ENCODE data around the gene CCDC78.

The CCDC78 gene

GRCh38 chr16:710500-711075 is 15.7 kb downstream of the CCDC78 start:
- DNase-seq (ENCODE audit: low spot score), result no peak

DNA sequence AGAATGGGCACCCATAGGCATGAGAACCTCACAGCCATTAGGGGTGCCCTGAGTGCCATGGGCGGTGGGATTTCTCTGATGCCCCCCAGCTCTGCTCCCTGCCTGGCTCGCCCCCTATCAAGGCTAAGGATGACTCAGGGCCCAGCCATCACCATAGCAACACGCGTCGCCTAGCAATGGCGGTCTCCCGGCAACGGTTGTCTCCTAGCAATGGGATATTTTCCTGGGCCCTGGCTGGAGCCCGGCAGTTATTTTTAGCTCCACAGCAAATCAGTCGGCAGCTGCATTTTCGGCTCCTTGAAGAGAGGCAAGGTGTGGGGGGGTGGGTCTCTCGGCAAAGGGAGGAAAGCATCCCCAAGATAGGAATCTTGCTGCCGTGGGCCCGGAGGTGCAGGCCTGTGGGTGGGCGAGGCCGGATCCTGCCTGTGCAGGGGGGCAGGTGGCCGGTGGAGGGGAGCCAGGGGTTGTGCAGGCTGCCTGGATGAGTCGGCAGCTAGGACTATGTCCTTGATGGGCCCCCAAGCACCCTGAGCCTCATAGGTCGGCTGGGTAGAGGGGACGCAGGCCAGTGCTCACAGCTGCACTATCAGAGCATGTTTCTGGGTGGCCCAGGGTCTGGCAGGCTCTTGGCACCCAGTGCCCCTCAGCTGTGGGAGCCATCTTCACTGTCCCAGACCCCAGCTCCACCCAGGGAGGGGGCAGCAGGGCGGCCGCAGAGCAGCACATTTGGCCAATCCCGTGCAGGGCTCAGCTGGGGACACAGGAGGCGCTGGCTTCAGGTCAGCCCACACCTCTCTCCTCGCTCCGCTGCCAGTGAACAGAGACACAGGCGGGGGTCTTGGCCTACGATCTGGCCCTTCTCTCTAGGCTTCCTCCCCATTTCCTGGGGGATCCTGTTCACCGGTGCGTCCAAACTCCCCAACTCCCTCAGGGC is 16.4 kb downstream of the CCDC78 start:
- DNase-seq (ENCODE audit: low spot score), result no peak

GRCh38 chr16:708959-709358 is 17.3 kb downstream of the CCDC78 start:
- no peak for DNase-seq (ENCODE audit: low spot score)

DNA sequence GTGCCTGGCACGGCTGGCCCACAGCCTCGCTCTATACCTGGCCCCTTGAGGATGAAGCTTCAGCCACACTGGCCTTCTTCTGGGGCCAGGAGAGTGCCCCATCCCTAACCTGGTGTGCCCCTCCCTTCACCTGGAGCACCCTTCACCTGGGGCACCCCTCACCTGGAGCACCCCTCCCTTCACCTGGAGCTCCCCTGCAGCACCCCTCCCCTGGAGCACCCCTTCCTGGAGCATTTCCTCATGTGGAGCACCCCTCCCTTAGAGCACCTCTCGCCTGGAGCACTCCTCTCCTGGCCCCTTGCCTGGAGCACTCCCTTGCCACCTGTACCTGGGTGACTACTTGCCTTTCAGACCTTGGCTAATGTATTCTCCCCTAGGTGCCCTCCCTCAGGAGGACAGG is 18.2 kb downstream of the CCDC78 start:
- no peak for DNase-seq (ENCODE audit: low spot score)

DNA sequence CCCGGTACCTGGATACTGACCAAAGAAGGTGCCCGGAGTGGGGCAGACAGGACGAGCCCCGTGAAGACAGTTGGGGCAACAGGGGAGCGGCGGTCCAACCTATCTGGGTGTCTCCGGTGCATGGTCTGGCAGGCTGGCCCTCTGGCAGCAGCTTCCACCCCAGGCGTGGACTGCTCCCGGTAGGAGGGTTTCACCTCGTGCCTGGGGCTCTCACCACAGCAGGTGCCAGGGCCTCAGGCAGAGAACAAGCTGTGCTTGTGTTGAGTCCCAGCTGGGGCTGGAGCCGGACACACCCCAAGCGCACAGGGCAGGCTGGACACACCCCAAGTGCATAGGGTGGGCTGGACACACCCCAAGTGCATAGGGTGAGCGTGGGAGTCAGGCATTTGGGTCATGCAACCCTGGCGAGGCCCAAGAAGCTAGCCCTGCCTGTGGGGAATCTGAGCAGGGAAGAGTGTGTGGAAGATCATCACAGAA is 19.1 kb downstream of the CCDC78 start:
- peak; percentile 92 for DNase-seq (ENCODE audit: low spot score)

DNA sequence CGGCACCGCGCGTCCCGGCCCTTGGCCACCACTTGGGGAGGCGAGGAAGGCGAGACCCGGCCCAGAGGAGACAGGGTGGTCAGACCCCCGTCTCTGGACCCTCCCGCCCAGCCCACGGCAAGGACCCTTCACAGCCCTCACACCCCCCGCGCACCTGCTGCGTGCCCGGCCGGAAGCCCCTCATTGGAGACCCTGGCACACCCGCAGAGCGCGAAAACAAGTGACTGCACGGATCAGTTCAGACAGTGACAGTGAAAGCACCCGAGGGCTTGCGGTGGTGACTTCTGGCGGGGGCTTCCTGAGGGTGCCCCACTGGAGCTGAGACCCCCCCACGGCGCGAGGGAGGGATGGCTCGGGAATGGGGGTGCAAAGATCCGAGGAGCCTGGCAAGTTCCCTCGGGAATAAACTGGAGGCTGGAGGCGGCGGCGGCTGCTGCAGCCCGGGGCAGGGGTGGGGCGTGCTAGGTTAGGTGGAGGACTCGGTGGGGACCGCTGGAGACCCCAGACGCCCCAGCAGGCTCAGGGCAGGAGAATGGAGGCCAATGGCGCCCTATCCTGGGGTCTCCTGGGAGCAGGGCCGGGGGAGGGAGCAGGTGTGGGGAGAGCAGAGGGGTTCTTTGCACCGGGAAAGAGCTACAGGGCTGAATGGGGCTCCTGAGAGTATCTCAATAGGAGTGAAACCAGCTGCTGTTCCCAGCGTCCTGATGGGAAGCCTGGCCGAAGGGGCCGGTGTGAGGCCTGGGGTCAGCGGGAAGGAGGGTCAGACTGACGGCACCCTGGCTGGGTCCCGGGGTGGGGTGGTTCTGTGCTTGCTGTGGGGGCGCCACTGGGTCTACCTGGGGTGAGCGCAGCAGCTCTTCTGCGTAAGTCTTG is 19.8 kb downstream of the CCDC78 start:
- DNase-seq (ENCODE audit: low spot score), result no peak

DNA sequence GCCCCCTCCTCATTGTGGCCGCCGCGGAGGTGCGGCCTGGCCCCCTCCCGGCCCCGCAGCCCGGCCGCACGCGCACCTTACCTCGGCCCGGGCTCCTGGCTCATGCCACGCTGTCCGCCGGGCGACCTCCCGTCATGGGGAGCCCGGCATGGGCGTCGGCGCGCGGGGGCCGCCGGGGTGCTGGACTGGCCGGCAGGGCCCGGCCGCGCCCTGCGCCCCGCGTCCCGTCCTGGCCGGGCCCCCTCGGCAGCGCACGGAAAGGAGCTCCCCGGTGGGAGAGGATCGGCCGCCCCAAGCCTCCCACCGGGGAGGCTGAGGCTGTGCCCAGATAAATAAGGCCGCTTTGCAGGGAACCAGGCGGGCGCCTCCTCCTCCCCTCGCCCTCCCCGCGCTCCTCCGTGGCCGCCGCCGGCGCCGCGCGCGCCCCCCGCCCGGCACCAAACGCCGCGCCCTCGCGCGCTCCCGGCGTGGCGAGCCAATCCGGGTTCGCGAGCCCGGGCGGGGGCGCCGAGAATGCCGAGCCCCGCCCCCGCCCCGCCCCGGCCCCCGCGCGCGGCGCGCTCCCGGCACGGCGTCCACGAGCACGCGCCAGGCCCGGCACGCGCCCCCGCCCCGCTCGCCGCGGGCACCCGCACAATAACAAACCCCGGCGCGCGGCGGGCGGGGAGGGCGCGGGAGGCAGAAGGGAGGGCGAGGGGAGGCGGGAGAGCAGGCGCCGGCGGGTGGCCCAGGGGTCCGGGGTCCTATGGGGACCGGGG is 20.6 kb downstream of the CCDC78 start, which contains the start of gene FBXL16:
Gene FBXL16, minus strand, starts transcription at position 371 of the 758 bp plus-strand sequence. CDS start 8,396 bp downstream, outside the sequence.
- DNase-seq (ENCODE audit: low spot score), result no peak

GRCh38 chr16:704552-705380 is 21.5 kb downstream of the CCDC78 start:
- no peak for DNase-seq (ENCODE audit: low spot score)

DNA sequence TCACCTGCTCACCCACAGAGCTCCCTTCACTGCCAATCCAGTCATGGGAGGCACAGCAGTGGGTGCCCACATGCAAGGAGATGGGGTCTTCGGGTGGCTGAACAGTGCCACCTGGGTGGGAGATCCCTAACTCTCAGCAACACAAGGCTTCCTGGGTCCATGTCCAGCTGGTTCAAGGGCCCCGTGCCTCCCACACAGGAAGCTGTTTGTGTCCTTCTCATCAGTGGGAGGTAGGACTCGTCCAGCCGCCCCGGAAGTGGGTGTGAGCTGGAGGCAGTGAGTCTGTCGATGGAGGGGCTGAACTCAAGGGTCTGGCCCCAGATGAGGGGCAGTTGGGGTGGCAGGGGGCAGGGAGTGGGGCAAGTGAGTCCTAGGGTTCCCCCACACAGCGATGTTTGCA is 22.2 kb downstream of the CCDC78 start:
- DNase-seq (ENCODE audit: low spot score), result no peak

- DNase-seq (ENCODE audit: low spot score), result no peak
Measured at GRCh38 chr16:703406-703805, 22.8 kb downstream of the CCDC78 start.

DNA sequence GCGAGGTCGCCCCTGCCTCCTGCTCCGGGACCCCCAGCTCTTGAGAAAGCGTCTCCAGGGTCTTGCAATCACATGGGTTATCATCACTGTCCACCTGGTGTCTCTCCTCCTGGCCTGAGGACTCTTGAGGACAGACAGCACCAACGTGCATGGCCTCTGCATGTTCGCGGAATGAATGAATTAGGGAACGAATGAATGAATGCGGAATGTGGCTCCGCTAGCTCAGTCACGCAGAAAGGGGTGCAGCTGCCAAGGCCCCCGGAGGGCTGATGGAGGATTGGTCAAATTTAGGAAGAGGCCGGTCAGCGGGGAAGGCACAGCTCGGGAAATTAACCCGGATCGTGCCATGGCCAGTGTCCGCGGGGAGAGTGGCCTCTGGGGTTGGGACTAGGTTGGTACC is 23.9 kb downstream of the CCDC78 start:
- no peak for DNase-seq (ENCODE audit: low spot score)

DNA sequence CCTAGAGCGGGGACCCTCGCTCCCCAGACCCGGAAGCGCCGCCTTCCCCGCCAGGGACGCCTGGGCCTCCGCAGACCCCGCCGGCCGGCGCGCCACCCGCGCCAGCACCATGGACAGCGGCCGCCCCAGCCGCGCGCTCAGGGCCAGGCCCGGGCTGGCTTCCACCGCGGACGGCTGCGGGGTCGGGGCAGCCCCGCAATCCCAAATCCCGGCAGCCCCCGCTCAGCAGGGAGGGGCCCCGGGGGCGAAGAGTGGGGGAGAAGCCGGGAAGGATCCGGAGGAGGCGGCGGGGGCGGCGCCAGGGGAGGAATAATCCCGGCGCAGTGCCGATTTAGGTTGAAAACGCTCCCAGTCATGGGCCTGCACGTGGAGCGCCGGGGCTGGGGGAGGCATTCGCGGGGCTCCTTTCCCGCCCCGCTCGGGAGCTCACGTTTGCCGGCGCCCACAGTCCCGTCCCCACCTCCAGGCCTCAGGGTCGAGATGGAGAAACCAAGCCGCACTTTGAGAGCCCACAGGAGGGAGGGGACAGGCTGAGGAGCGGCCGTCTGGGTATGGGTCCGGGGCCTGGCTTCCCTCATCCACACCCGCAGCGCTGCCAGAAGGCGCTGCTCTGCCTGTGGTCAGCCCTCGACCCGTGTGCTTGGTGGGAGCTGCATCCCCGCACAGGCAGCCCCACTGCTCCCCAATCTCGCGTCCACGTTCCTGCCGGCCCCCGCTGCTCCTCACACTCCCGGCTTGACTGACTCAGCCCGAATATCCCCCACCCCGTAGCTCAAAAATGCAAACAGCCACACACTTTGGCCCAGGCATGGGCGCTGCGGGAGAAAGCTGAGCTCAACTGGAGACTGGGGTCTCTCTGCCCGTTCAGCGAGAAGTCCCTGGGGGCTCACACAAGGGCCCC is 25.3 kb downstream of the CCDC78 start:
- DNase-seq (ENCODE audit: low spot score), result no peak

GRCh38 chr16:698911-699671 is 27.2 kb downstream of the CCDC78 start:
- DNase-seq (ENCODE audit: low spot score), result no peak

GRCh38 chr16:695355-696089 is 30.7 kb downstream of the CCDC78 start:
- peak; percentile 90 for DNase-seq (ENCODE audit: low spot score)

- no peak for DNase-seq (ENCODE audit: low spot score)
Measured at GRCh38 chr16:694863-695354, 31.3 kb downstream of the CCDC78 start.

DNA sequence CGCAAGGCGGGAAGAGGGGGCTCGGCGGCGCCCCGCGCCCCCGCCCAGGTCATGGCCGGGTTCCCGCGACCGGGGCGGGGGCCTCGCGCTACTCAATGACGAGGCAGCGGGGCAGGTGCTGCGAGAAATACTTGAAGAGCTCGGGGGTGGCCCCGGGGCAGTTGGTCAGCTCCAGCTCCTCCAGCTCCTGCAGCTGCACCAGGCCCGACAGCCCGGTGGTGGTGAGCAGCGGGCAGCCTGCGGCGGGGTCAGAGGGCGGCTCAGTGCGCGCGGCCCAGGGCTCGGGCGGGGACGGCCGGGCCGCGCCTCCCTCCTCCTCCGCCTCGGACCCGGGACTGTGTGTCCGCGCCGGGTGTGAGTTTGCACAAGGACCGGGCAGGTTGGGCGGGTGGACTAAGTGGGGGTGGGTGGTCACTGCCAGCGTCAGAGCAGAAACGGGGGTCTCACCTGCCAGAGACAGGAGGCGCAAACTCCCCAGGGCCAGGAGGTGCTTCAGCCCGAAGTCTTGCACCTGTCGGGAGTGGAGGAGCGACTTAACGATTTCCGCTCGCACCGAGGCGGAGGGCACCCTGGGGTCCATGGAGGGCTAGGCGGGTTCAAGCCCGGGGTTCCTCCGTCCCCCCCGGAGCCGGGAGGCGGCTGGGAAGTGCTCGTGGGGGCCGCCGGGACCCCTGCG is 31.9 kb downstream of the CCDC78 start:
- no peak for DNase-seq (ENCODE audit: low spot score)

DNA sequence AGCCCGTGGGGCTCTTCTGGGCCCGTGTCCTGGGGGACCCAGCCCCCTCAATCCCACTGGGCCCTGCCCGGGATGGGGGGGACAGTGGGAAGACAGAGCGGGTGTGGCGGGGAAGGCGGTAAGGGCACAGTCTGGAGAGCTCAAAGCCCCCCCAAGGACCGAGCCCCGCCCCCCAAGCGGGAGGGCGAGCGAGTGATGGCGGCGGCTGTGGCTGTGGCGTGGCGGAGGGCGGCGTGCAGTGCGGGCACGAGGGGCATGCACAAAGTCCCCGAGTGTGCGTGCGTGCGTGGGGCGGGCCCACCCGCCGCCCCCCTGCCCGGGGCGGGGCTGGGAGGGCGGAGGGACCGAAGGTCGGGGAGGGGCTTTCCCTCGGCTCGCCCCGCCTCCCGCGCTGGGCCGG is 32.5 kb downstream of the CCDC78 start:
- no peak for DNase-seq (ENCODE audit: low spot score)

Data from SW480 (cell line).